GM23248 (cell line): ENCODE measurements around the gene NUDT16L1. TPM values are rescaled to one million over a fixed set of nuclear protein-coding genes. Genes with fewer than 3 reads are reported as not detected.
A peak's percentile ranks its signal among the peaks of the same experiment; 100 is the strongest.
"Not testable (repeated sequence)": the region's sequence is repeated elsewhere in the genome, so short reads cannot be mapped to it uniquely, and the experiment has no call there.

Experiments
- DNase-seq: peaks from one replicate; pipeline ENCODE4 v3.0.0-alpha.2; 2015
- H2AFZ ChIP-seq: fragments of 200-600 bp; sonication (generic); 2 replicates; pipeline ENCODE4 v1.6.1; 2016; ENCODE audit warnings: antibody characterized with exemption
- H3F3A ChIP-seq: fragments of 200-600 bp; sonication (generic); 2 replicates; pipeline ENCODE4 v1.6.1; 2016; ENCODE audit warnings: mild to moderate bottlenecking, antibody characterized with exemption, mixed run types; ENCODE audit not compliant: insufficient read depth
- H3K27ac ChIP-seq: fragments of 200-600 bp; sonication (generic); 2 replicates; pipeline ENCODE4 v1.5.1; 2016; ENCODE audit warnings: mild to moderate bottlenecking
- H3K27me3 ChIP-seq: fragments of 200-600 bp; sonication (generic); replicated peaks from 2 replicates; pipeline ENCODE4 v1.6.1; 2016; ENCODE audit warnings: mild to moderate bottlenecking; ENCODE audit not compliant: insufficient read depth
- H3K36me3 ChIP-seq: fragments of 200-600 bp; sonication (generic); 2 replicates; pipeline ENCODE4 v1.6.1; 2016; ENCODE audit warnings: low read depth, mild to moderate bottlenecking
- H3K4me1 ChIP-seq: fragments of 200-600 bp; sonication (generic); 2 replicates; pipeline ENCODE4 v1.6.1; 2016; ENCODE audit warnings: mild to moderate bottlenecking; ENCODE audit not compliant: insufficient read depth
- H3K4me2 ChIP-seq: fragments of 200-600 bp; sonication (generic); one replicate; pipeline ENCODE4 v1.6.1; 2016; ENCODE audit warnings: mild to moderate bottlenecking; ENCODE audit not compliant: unreplicated experiment
- H3K4me3 ChIP-seq: fragments of 200-600 bp; sonication (generic); 2 replicates; pipeline ENCODE4 v1.5.1; 2016; ENCODE audit warnings: mild to moderate bottlenecking
- H3K79me2 ChIP-seq: fragments of 200-600 bp; sonication (generic); 2 replicates; pipeline ENCODE4 v1.6.1; 2016; ENCODE audit warnings: mild to moderate bottlenecking; ENCODE audit not compliant: insufficient read depth
- H3K9ac ChIP-seq: fragments of 200-600 bp; sonication (generic); 2 replicates; pipeline ENCODE4 v1.6.1; 2016; ENCODE audit warnings: mild to moderate bottlenecking
- H3K9me2 ChIP-seq: fragments of 200-600 bp; sonication (generic); 2 replicates; pipeline ENCODE4 v1.6.1; 2016; ENCODE audit warnings: mixed run types, mild to moderate bottlenecking, moderate library complexity; ENCODE audit not compliant: insufficient read depth
- H3K9me3 ChIP-seq: fragments of 200-600 bp; sonication (generic); one replicate; pipeline ENCODE4 v1.6.1; 2017; ENCODE audit warnings: low read depth
- H4K20me1 ChIP-seq: fragments of 200-600 bp; sonication (generic); 2 replicates; pipeline ENCODE4 v1.6.0; 2016; ENCODE audit not compliant: insufficient read depth
- EZH2 ChIP-seq: fragments of 200-600 bp; sonication (generic); IDR thresholded peaks from 2 replicates; pipeline ENCODE4 v1.6.1; 2018; ENCODE audit warnings: antibody characterized with exemption, mild to moderate bottlenecking; ENCODE audit not compliant: insufficient read depth, poor library complexity, severe bottlenecking
- EZH2phosphoT487 ChIP-seq: fragments of 200-600 bp; sonication (generic); IDR thresholded peaks from 2 replicates; pipeline ENCODE4 v1.6.1; 2018; ENCODE audit warnings: antibody characterized with exemption, moderate library complexity, mild to moderate bottlenecking, low read depth; ENCODE audit not compliant: insufficient read depth
- WGBS, 2 experiments: methylation state at CpG; one replicate each; pipeline ENCODE4 v1.1.6; 2015 to 2017; ENCODE audit warnings: low lambda C conversion rate in 2 of 2, low coverage in 1 of 2; ENCODE audit errors: missing lambda C conversion rate in 2 of 2; 5-methylcytosine and 5-hydroxymethylcytosine counted together
- in situ Hi-C: fragments of 300-500 bp; cut with MboI; formaldehyde crosslinking; loops from 2 replicates; pipeline ENCODE4 v1.15.0; 2020
- polyA plus RNA-seq: library from polyadenylated mRNA; unstranded; fragments of >200 nt; fragmentation: Nextera tagmentation; extraction: Ambion mirVana; gene quantifications from 2 replicates; pipeline ENCODE4 v1.2.1, GENCODE V29; 2016
- total RNA-seq: library from RNA; depleted of rRNA; stranded (reverse); fragments of >200 nt; shearing (Covaris generic); gene quantifications from 2 replicates; pipeline ENCODE4 v1.2.3, GENCODE V29; 2014

NUDT16L1 gene
- total and polyA plus RNA-seq, 2 experiments from 2014 or later = 42.9 to 43.6 TPM

DNA sequence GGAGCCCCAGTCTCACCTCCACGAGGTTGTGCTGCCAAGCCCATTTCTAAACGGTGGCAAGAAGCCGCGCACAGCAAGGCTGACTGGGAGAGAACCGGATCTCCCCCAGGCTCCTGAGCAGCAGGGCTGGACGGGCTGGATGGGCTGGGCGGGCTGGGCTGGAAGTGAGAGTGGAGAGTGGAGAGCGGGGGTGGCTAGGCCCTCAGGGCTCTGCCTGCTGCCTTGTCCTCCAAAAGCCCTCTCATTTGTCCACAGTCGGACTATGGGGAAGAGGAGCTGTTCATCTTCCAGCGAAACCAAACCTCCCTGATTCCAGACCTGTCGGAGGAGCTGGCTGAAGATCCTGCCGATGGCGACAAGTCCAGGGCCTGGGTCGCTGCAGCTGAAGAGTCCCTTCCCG is 44.2 kb downstream of the NUDT16L1 start:
- no peaks in the 10 kb centered on the region for H3K36me3 ChIP-seq
- WGBS, 2 experiments = 78 to 79% methylated on average over 15 of the region's 15 CpGs
- H3K4me2 ChIP-seq = no peak overlapping the region
- peaks cover 14% of the 10 kb centered on the region for H3K79me2 ChIP-seq
- H4K20me1 ChIP-seq = no peaks in the 10 kb centered on the region
- no peaks in the 10 kb centered on the region for H3K27me3 ChIP-seq
- no peak for DNase-seq
- no peak overlapping the region for H3K9ac ChIP-seq
- no peaks in the 10 kb centered on the region for H3K9me3 ChIP-seq
- in situ Hi-C loops = no loop called here
- peaks cover 3% of the 10 kb centered on the region; the same call in 1 of the 2 replicates for H3K4me1 ChIP-seq
- TF ChIP-seq EZH2 = no peak
- TF ChIP-seq EZH2phosphoT487 = no peak
- no peak overlapping the region for H2AFZ ChIP-seq
- no peaks in the 10 kb centered on the region for H3K9me2 ChIP-seq
- H3K4me3 ChIP-seq = no peak overlapping the region
- H3K27ac ChIP-seq = no peak overlapping the region
- H3F3A ChIP-seq = no peaks in the 10 kb centered on the region

DNA sequence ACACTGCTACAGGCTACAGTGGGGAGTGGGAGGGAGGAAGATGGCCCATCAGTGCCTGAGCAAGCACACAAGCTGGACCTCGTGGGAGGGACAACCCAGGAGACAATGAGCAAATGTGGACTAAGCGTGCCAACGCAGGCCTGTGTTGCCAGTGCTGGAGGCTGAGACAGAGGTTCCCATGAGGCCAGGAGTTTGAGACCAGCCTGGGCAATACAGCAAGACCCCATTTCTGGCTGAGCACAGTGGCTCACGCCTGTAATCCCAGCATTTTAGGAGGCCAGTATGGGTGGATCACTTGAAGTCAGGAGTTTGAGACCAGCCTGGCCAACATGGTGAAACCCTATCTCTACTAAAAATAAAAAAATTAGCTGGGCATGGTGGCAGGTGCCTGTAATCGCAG is 45.0 kb downstream of the NUDT16L1 start:
- H2AFZ ChIP-seq, H3K4me1 ChIP-seq, DNase-seq, H3K4me2 ChIP-seq, H3K9ac ChIP-seq, H3F3A ChIP-seq, in situ Hi-C loops, H3K79me2 ChIP-seq, H3K4me3 ChIP-seq, H3K27me3 ChIP-seq, H3K36me3 ChIP-seq, H3K9me3 ChIP-seq, H3K9me2 ChIP-seq, H3K27ac ChIP-seq, H4K20me1 ChIP-seq: not testable (repeated sequence)
- WGBS, 2 experiments = 54 to 68% methylated on average over 5 of the region's 5 CpGs

DNA sequence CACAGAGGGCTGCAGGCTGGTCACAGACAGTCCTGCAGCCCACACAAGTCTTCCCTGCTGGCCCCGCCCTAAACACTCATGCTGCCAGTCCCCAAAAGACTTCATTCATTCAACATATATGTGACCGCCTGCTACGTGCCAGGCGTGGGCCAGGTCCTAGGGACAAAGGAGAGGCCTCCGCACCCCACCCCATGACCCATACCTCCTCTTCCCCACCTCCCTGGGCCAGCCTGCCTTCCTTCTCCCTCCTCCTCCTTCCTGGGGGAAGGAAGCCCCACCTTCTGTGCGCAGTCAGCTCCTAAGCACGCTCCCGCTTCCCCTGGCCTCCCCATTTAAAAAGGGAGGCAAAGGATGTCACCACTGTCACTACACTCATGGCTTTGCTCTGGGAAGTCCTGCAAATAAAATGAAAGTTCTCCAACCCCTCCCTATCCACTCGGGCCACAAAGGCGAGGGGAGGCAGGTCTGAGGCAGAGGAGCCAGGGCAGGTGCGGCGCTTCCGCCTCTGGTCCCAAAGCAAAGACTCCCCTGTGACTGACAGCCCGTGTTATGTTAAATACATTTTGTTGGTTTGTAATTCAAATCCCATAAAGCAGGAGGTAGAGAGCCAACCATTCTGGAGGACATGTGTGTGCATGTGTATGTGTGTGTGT is 50.0 kb downstream of the NUDT16L1 start:
- Histone ChIP-seq H3K36me3 (no peaks in the 10 kb centered on the region), H4K20me1 (no peaks in the 10 kb centered on the region), H3K4me3 (no peak overlapping the region), H3K79me2 (no peaks in the 10 kb centered on the region), H3K27ac (no peak overlapping the region), H3K9ac (no peak overlapping the region), H3K4me2 (no peak overlapping the region), H2AFZ (peak overlapping the region; percentile 33; the same call in 1 of the 2 replicates), H3K27me3 (no peaks in the 10 kb centered on the region), H3K9me2 (no peaks in the 10 kb centered on the region), H3K9me3 (no peaks in the 10 kb centered on the region), H3K4me1 (no peaks in the 10 kb centered on the region), H3F3A (no peaks in the 10 kb centered on the region)
- 47 to 54% methylated on average over 13 to 14 of the region's 14 CpGs for WGBS, 2 experiments
- peak; percentile 30 for DNase-seq
- no peak for TF ChIP-seq EZH2
- TF ChIP-seq EZH2phosphoT487 = no peak
- in situ Hi-C loops = no loop called here

DNA sequence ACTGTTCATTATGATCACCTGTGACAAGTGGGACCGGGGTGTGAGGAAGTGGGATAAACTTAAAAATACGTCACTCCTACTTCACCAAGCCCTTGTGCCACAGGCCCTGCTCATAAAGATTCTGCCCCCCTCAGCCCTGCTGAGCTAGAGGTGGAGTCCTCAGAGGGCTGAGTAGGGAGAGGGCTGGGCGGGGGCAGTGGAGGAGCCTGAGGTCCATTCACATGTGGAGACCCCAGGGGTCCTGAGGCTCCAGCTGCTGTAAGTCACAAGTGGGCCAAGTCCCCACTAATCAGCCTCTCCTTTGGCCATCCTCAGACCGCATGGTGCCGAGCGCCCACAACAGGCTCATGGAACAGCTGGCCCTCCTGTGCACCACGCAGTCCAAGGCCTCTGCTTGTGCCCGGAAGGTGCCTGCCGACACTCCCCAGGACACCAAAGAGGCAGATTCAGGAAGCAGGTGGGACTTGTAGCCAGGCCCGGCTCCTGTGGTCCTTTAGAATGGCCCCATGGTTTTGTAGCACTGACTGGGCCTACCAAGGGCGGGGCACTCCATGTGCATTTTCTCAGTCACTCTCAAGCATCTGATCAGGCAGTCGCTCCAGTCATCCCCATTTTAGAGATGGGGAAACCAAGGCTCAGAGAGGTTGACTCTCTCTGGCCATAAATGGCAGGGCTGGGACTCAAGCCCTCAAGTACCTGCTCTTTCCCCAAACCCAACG is 51.4 kb downstream of the NUDT16L1 start:
- 57 to 66% methylated on average over 13 of the region's 13 CpGs for WGBS, 2 experiments
- Histone ChIP-seq H3F3A (no peaks in the 10 kb centered on the region), H3K79me2 (no peaks in the 10 kb centered on the region), H3K4me3 (no peak overlapping the region), H3K27ac (no peak overlapping the region), H3K4me1 (no peaks in the 10 kb centered on the region), H4K20me1 (no peaks in the 10 kb centered on the region), H3K4me2 (no peak overlapping the region), H3K27me3 (no peaks in the 10 kb centered on the region), H2AFZ (no peak overlapping the region), H3K9me2 (no peaks in the 10 kb centered on the region), H3K9me3 (no peaks in the 10 kb centered on the region), H3K9ac (no peak overlapping the region), H3K36me3 (no peaks in the 10 kb centered on the region)
- TF ChIP-seq EZH2phosphoT487 (no peak), EZH2 (no peak)
- in situ Hi-C loops = no loop called here
- no peak for DNase-seq
